A673 (cell line): Measurements from ENCODE around the gene EXD3. TPM values are rescaled to one million over a fixed set of nuclear protein-coding genes. Genes with fewer than 3 reads are reported as not detected.

Experiments
- BruUV-seq: library from RNA; stranded (reverse); fragments of 400-500 nt; replicated peaks from 2 replicates; lab custom pipeline; 2021; lab: Mats Ljungman, UMichigan
- CTCF ChIA-PET: fragments of 300-600 bp; sonication (Branson Sonifier 250); formaldehyde crosslinking; loops from one replicate; lab custom pipeline; 2022; ENCODE audit warnings: antibody characterized with exemption; lab: Charles Lee
- POLR2A ChIA-PET: fragments of 300-600 bp; sonication (Branson Sonifier 250); formaldehyde crosslinking; loops from one replicate; lab custom pipeline; 2022; ENCODE audit warnings: antibody characterized with exemption; ENCODE audit not compliant: low non-redundant PET; lab: Charles Lee
- DNase-seq: peaks from one replicate; pipeline ENCODE4 v3.0.0-alpha.2; 2015; ENCODE audit warnings: low spot score
- H3K27ac ChIP-seq: fragments of 200-600 bp; sonication (generic); 2 replicates; pipeline ENCODE4 v1.5.1; 2016; ENCODE audit warnings: mixed run types, low read depth, mild to moderate bottlenecking, mixed read lengths, antibody characterized with exemption, low read length; ENCODE audit not compliant: poor library complexity, severe bottlenecking
- H3K27me3 ChIP-seq: fragments of 200-600 bp; sonication (generic); replicated peaks from 2 replicates; pipeline ENCODE4 v1.6.1; 2017; ENCODE audit warnings: mixed run types, low read depth, mild to moderate bottlenecking, mixed read lengths, antibody characterized with exemption, low read length; ENCODE audit not compliant: insufficient read depth, poor library complexity
- H3K36me3 ChIP-seq: fragments of 200-600 bp; sonication (generic); 2 replicates; pipeline ENCODE4 v1.6.1; 2016; ENCODE audit warnings: mixed run types, mild to moderate bottlenecking, mixed read lengths, antibody characterized with exemption, low read length; ENCODE audit not compliant: insufficient read depth, poor library complexity, severe bottlenecking
- H3K4me1 ChIP-seq: fragments of 200-600 bp; sonication (generic); 2 replicates; pipeline ENCODE4 v1.6.1; 2017; ENCODE audit warnings: mixed run types, mild to moderate bottlenecking, mixed read lengths, antibody characterized with exemption, low read length; ENCODE audit not compliant: insufficient read depth, poor library complexity, severe bottlenecking
- H3K4me3 ChIP-seq: fragments of 200-600 bp; sonication (generic); 2 replicates; pipeline ENCODE4 v1.5.1; 2016; ENCODE audit warnings: low read depth, mixed run types, mild to moderate bottlenecking, mixed read lengths, low read length; ENCODE audit not compliant: poor library complexity, severe bottlenecking
- H3K9me3 ChIP-seq: fragments of 200-600 bp; sonication (generic); 2 replicates; pipeline ENCODE4 v1.6.1; 2016; ENCODE audit warnings: mixed run types, low read depth, mild to moderate bottlenecking, mixed read lengths, antibody characterized with exemption, low read length; ENCODE audit not compliant: poor library complexity, severe bottlenecking
- CTCF ChIP-seq: fragments of 300-800, 200-600 bp; sonication (generic); conservative IDR thresholded peaks from 2 replicates; pipeline ENCODE4 v1.5.1; 2017; ENCODE audit warnings: low read depth, mild to moderate bottlenecking, antibody characterized with exemption, low read length, moderate library complexity, mixed read lengths
- EZH2 ChIP-seq: fragments of 200-600 bp; sonication (generic); IDR thresholded peaks from 2 replicates; pipeline ENCODE4 v1.6.1; 2017; ENCODE audit warnings: borderline replicate concordance, low read depth, mild to moderate bottlenecking, mixed read lengths, antibody characterized with exemption, low read length; ENCODE audit not compliant: poor library complexity, severe bottlenecking
- intact Hi-C: fragments of 100-400 bp; cut with micrococcal nuclease; formaldehyde crosslinking; loops from one replicate; pipeline ENCODE4 v1.10.0; 2022; ENCODE audit not compliant: unreplicated experiment
- total RNA-seq: library from RNA; stranded (reverse); gene quantifications from 2 replicates; pipeline ENCODE4 v1.2.3, GENCODE V29; 2021

The EXD3 gene
- total RNA-seq, 1 experiment from 2014 or later, result 6.3 TPM

- no peak for DNase-seq
- H3K27me3 ChIP-seq, result no peaks in the 10 kb centered on the region
- TF ChIP-seq EZH2 (no peak), CTCF (no peak)
- no peaks in the 10 kb centered on the region for H3K9me3 ChIP-seq
- CTCF ChIA-PET, result interaction anchor here (0.6 kb wide), 1 partner anchor 28 kb away, joined by 3 read pairs; no protein-coding TSS in a partner anchor
- no peak overlapping the region for H3K4me3 ChIP-seq
- BruUV-seq, result no TSS peak
- POLR2A ChIA-PET, result interaction anchor here (0.5 kb wide), 1 partner anchor 126 kb away, joined by 3 read pairs; no protein-coding TSS in a partner anchor
- H3K27ac ChIP-seq, result no peak overlapping the region
- no peaks in the 10 kb centered on the region for H3K36me3 ChIP-seq
- intact Hi-C loops, result no loop called here
- peaks cover 21% of the 10 kb centered on the region for H3K4me1 ChIP-seq
These were observed 105.0 kb downstream of the EXD3 start for GRCh38 chr9:137317718-137318511.

GRCh38 chr9:137317021-137317717 is 105.8 kb downstream of the EXD3 start:
- H3K4me1 ChIP-seq, result peaks cover 21% of the 10 kb centered on the region
- no peak for TF ChIP-seq CTCF
- no peak for TF ChIP-seq EZH2
- intact Hi-C loops, result no loop called here
- no peak overlapping the region for H3K4me3 ChIP-seq
- CTCF ChIA-PET, result interaction anchor here (0.6 kb wide), 1 partner anchor 57 kb away, joined by 3 read pairs; no protein-coding TSS in a partner anchor
- POLR2A ChIA-PET, result no interaction called here
- H3K9me3 ChIP-seq, result no peaks in the 10 kb centered on the region
- no peaks in the 10 kb centered on the region for H3K27me3 ChIP-seq
- no peaks in the 10 kb centered on the region for H3K36me3 ChIP-seq
- BruUV-seq, result no TSS peak
- DNase-seq, result no peak
- H3K27ac ChIP-seq, result no peak overlapping the region

GRCh38 chr9:137316012-137316981 is 106.7 kb downstream of the EXD3 start:
- no peak for TF ChIP-seq CTCF
- TF ChIP-seq EZH2, result no peak
- H3K9me3 ChIP-seq, result no peaks in the 10 kb centered on the region
- intact Hi-C loops, result no loop called here
- no peaks in the 10 kb centered on the region for H3K36me3 ChIP-seq
- H3K27ac ChIP-seq, result no peak overlapping the region
- no TSS peak for BruUV-seq
- CTCF ChIA-PET, result interaction anchor here (0.6 kb wide), 1 partner anchor 107 kb away, joined by 3 read pairs; the partner anchor contains the start of genes EXD3 and NOXA1
- POLR2A ChIA-PET, result no interaction called here
- peak; percentile 56 for DNase-seq
- H3K4me3 ChIP-seq, result peak overlapping the region; percentile 18
- no peaks in the 10 kb centered on the region for H3K27me3 ChIP-seq
- H3K4me1 ChIP-seq, result peaks cover 21% of the 10 kb centered on the region
